ENCODE data around the gene RPL31. TPM values are rescaled to one million over a fixed set of nuclear protein-coding genes. Genes with fewer than 3 reads are reported as not detected.

Gene RPL31
- total and polyA plus RNA-seq, 4 donors, result 1,020 to 6,954 (median 2,548) TPM

- TF ChIP-seq CTCF (IDR thresholded peaks at IDR 0.05; ENCODE audit: control extremely low read depth, extremely low read depth), result no peak
- no peaks in the 10 kb centered on the region for H3K9me3 ChIP-seq (ENCODE audit: control insufficient read depth in 4 of 4, insufficient read depth in 3 of 4, low read length in 3 of 4)
- no peaks in the 10 kb centered on the region for H3K27me3 ChIP-seq (ENCODE audit: control insufficient read depth in 3 of 3, insufficient read depth in 3 of 3, low read length in 2 of 3)
- no peak overlapping the region for H3K9ac ChIP-seq (ENCODE audit: insufficient read depth in 1 of 2, low read length in 2 of 2)
- H3K36me3 ChIP-seq (ENCODE audit: control insufficient read depth in 4 of 4, insufficient read depth in 4 of 4, low read length in 4 of 4), result peaks cover 0 to 33% (median 4%) of the 10 kb centered on the region in 4 donors
- 84 to 86% methylated on average over 7 of the region's 7 CpGs for WGBS, 2 donors
- DNase-seq (no peak), ATAC-seq (ENCODE audit: insufficient read depth, low FRiP score) (no peak)
- H3K27ac ChIP-seq (ENCODE audit: low read depth in 1 of 2, low read length in 1 of 2), result no peak overlapping the region
- H3K4me1 ChIP-seq (ENCODE audit: control insufficient read depth in 5 of 5, insufficient read depth in 5 of 5, low read length in 5 of 5), result no peaks in the 10 kb centered on the region
- no peak overlapping the region for H3K4me3 ChIP-seq
Observed at GRCh38 chr2:100972452-100972851, 29.6 kb upstream of the RPL31 start.

GRCh38 chr2:100974712-100975520, 27.2 kb upstream of the RPL31 start:
- DNase-seq (no peak), ATAC-seq (ENCODE audit: insufficient read depth, low FRiP score) (no peak)
- Histone ChIP-seq H3K27me3 (ENCODE audit: control insufficient read depth in 3 of 3, insufficient read depth in 3 of 3, low read length in 2 of 3) (no peaks in the 10 kb centered on the region), H3K4me3 (no peak overlapping the region), H3K9me3 (ENCODE audit: control insufficient read depth in 4 of 4, insufficient read depth in 3 of 4, low read length in 3 of 4) (no peaks in the 10 kb centered on the region), H3K36me3 (ENCODE audit: control insufficient read depth in 4 of 4, insufficient read depth in 4 of 4, low read length in 4 of 4) (peaks cover 0 to 33% (median 3%) of the 10 kb centered on the region in 4 donors), H3K27ac (ENCODE audit: low read depth in 1 of 2, low read length in 1 of 2) (no peak overlapping the region), H3K9ac (ENCODE audit: insufficient read depth in 1 of 2, low read length in 2 of 2) (no peak overlapping the region), H3K4me1 (ENCODE audit: control insufficient read depth in 5 of 5, insufficient read depth in 5 of 5, low read length in 5 of 5) (no peaks in the 10 kb centered on the region)
- TF ChIP-seq CTCF (IDR thresholded peaks at IDR 0.05; ENCODE audit: control extremely low read depth, extremely low read depth), result no peak
- WGBS, 2 donors, result 92 to 93% methylated on average over 22 of the region's 22 CpGs

- Histone ChIP-seq H3K4me1 (ENCODE audit: control insufficient read depth in 5 of 5, insufficient read depth in 5 of 5, low read length in 5 of 5) (no peaks in the 10 kb centered on the region), H3K27ac (ENCODE audit: low read depth in 1 of 2, low read length in 1 of 2) (no peak overlapping the region), H3K9me3 (ENCODE audit: control insufficient read depth in 4 of 4, insufficient read depth in 3 of 4, low read length in 3 of 4) (no peaks in the 10 kb centered on the region), H3K9ac (ENCODE audit: insufficient read depth in 1 of 2, low read length in 2 of 2) (no peak overlapping the region), H3K4me3 (no peak overlapping the region), H3K36me3 (ENCODE audit: control insufficient read depth in 4 of 4, insufficient read depth in 4 of 4, low read length in 4 of 4) (peaks cover 0 to 35% (median 2%) of the 10 kb centered on the region in 4 donors), H3K27me3 (ENCODE audit: control insufficient read depth in 3 of 3, insufficient read depth in 3 of 3, low read length in 2 of 3) (no peaks in the 10 kb centered on the region)
- ATAC-seq (ENCODE audit: insufficient read depth, low FRiP score) (no peak), DNase-seq (no peak)
- no peak for TF ChIP-seq CTCF (IDR thresholded peaks at IDR 0.05; ENCODE audit: control extremely low read depth, extremely low read depth)
- WGBS, 2 donors, result 95% methylated on average over 7 of the region's 7 CpGs
Observed at GRCh38 chr2:100975521-100975785, 26.6 kb upstream of the RPL31 start.

GRCh38 chr2:100976061-100976460, 26.0 kb upstream of the RPL31 start:
- ATAC-seq (ENCODE audit: insufficient read depth, low FRiP score) (no peak), DNase-seq (no peak)
- no peaks in the 10 kb centered on the region for H3K4me1 ChIP-seq (ENCODE audit: control insufficient read depth in 5 of 5, insufficient read depth in 5 of 5, low read length in 5 of 5)
- WGBS, 2 donors, result 87 to 94% methylated on average over 6 of the region's 6 CpGs
- no peak for TF ChIP-seq CTCF (IDR thresholded peaks at IDR 0.05; ENCODE audit: control extremely low read depth, extremely low read depth)
- H3K9ac ChIP-seq (ENCODE audit: insufficient read depth in 1 of 2, low read length in 2 of 2), result no peak overlapping the region
- peaks cover 0 to 32% (median under 1%) of the 10 kb centered on the region in 4 donors for H3K36me3 ChIP-seq (ENCODE audit: control insufficient read depth in 4 of 4, insufficient read depth in 4 of 4, low read length in 4 of 4)
- no peaks in the 10 kb centered on the region for H3K27me3 ChIP-seq (ENCODE audit: control insufficient read depth in 3 of 3, insufficient read depth in 3 of 3, low read length in 2 of 3)
- H3K4me3 ChIP-seq, result no peak overlapping the region
- H3K27ac ChIP-seq (ENCODE audit: low read depth in 1 of 2, low read length in 1 of 2), result no peak overlapping the region
- H3K9me3 ChIP-seq (ENCODE audit: control insufficient read depth in 4 of 4, insufficient read depth in 3 of 4, low read length in 3 of 4), result no peaks in the 10 kb centered on the region

Measured in lung (tissue), 12 donors.